ENCODE results near the gene PDE4D. TPM values are rescaled to one million over a fixed set of nuclear protein-coding genes. Genes with fewer than 3 reads are reported as not detected.

PDE4D gene
- total RNA-seq, 2 experiments from 2014 or later = 75.5 to 80.7 TPM

DNA sequence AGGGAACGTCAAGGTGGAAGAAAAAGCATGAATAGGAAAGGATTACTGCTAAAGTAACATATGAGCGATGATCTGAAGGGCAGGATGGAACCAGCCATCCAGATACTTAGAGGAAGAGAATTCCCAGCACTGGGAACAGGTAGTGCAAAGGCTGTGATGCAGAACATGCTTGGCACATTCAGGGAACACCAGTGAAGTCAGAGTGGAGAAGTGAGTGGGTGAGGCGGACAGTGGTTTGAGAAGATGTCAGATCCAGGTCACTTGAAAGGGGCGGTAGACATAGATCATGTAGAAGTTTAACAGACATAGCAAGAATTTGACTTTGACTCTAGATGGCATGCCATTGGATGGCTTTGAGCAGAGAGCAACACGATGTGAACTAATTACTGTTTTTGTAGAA lies 374.2 kb downstream of the PDE4D start:
- intact Hi-C loops (cut with micrococcal nuclease) = no loop called here
- H3K4me3 Mint-ChIP-seq = no peak overlapping the region
- no peaks in the 10 kb centered on the region for H3K4me1 Mint-ChIP-seq (ENCODE audit: low read depth)
- H3K27me3 Mint-ChIP-seq = no peaks in the 10 kb centered on the region
- no peak for TF ChIP-seq CTCF (IDR thresholded peaks at IDR 0.05)
- ATAC-seq (no peak), DNase-seq (no peak)
- no peak overlapping the region for H3K27ac Mint-ChIP-seq
- CTCF ChIA-PET = no interaction called here
- peaks cover 5% of the 10 kb centered on the region for H3K9me3 Mint-ChIP-seq
- H3K36me3 Mint-ChIP-seq (ENCODE audit: low read depth) = no peaks in the 10 kb centered on the region
- POLR2A ChIA-PET = no interaction called here

DNA sequence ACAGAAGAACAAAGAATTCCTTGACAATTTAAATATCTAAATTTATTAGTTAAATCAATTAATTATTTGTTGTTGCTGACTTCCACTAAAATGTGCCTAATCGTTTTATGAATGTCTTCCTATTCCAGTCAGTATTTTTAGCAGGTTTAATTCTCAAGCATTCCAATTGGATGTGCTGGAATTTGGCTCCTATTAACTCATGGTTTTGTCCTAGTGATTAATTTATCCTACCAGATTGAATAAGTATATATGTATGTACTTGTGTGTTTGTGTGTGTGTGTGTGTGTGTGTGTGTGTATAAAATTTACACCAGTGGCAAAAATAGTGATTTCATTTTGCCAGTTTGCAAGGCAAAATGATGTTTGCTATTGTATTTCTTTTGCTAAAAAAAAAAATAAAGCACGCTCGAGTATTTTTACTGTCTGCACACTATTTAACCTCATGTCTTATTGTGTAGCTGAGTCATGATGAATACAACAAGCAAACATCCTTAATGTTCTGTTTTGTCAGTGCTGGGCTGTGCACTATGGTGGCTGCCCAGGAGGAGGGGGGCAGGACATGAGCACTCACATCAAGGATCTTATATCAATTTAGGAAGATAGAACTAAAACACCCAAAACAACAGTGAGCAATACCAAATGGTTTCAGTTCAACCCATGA lies 375.5 kb downstream of the PDE4D start:
- DNase-seq (no peak), ATAC-seq (no peak)
- intact Hi-C loops (cut with micrococcal nuclease) = no loop called here
- TF ChIP-seq CTCF (IDR thresholded peaks at IDR 0.05) = no peak
- Mint-ChIP-seq H3K4me3 (no peak overlapping the region), H3K27ac (no peak overlapping the region), H3K36me3 (ENCODE audit: low read depth) (no peaks in the 10 kb centered on the region), H3K27me3 (no peaks in the 10 kb centered on the region), H3K9me3 (no peaks in the 10 kb centered on the region), H3K4me1 (ENCODE audit: low read depth) (no peaks in the 10 kb centered on the region)
- ChIA-PET CTCF (no interaction called here), POLR2A (no interaction called here)

GRCh38 chr5:59516161-59516560 lies 377.4 kb downstream of the PDE4D start:
- H3K4me3 Mint-ChIP-seq = no peak overlapping the region
- DNase-seq (no peak), ATAC-seq (no peak)
- intact Hi-C loops (cut with micrococcal nuclease) = no loop called here
- no peak for TF ChIP-seq CTCF (IDR thresholded peaks at IDR 0.05)
- CTCF ChIA-PET = interaction anchor here (1.0 kb wide), 1 partner anchor 19 kb away, joined by 3 read pairs; no protein-coding TSS in a partner anchor
- no peaks in the 10 kb centered on the region for H3K27me3 Mint-ChIP-seq
- no peaks in the 10 kb centered on the region for H3K9me3 Mint-ChIP-seq
- POLR2A ChIA-PET = no interaction called here
- H3K4me1 Mint-ChIP-seq (ENCODE audit: low read depth) = no peaks in the 10 kb centered on the region
- no peaks in the 10 kb centered on the region for H3K36me3 Mint-ChIP-seq (ENCODE audit: low read depth)
- no peak overlapping the region for H3K27ac Mint-ChIP-seq

- no peaks in the 10 kb centered on the region for H3K9me3 Mint-ChIP-seq
- intact Hi-C loops (cut with micrococcal nuclease) = loop anchor here (5.0 kb wide), 1 partner anchor 166 kb away; no protein-coding TSS in a partner anchor
- no peak overlapping the region for H3K4me3 Mint-ChIP-seq
- H3K36me3 Mint-ChIP-seq (ENCODE audit: low read depth) = no peaks in the 10 kb centered on the region
- H3K27me3 Mint-ChIP-seq = no peaks in the 10 kb centered on the region
- ATAC-seq (no peak), DNase-seq (no peak)
- H3K4me1 Mint-ChIP-seq (ENCODE audit: low read depth) = peaks cover 1% of the 10 kb centered on the region
- no peak overlapping the region for H3K27ac Mint-ChIP-seq
- POLR2A ChIA-PET = no interaction called here
- peak; percentile 55 for TF ChIP-seq CTCF (IDR thresholded peaks at IDR 0.05)
- CTCF ChIA-PET = interaction anchor here (0.8 to 3.6 kb wide), 13 partner anchors 9 to 295 kb away, joined by 3 to 29 read pairs (median 4); no protein-coding TSS in a partner anchor
Observed at GRCh38 chr5:59506285-59506877, 387.1 kb downstream of the PDE4D start.

DNA sequence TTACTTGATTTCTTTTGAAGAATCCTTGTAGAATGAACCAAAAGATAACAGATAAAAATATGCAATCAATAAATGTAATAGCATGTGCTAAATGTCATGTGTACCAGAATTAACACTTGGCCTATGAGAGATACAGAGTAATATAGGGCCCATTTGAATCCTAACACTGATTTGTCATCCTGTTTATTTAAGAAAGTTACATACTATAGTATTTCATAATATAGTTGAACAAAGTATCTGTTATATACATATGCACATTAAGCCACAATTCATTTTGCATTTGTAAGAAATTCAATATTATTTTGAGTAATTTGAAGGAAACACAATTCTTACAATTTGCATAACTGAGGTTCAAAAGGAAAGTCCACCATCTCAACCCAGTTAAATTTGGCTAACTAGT lies 389.5 kb downstream of the PDE4D start:
- Mint-ChIP-seq H3K27me3 (no peaks in the 10 kb centered on the region), H3K9me3 (no peaks in the 10 kb centered on the region), H3K4me1 (ENCODE audit: low read depth) (peaks cover 1% of the 10 kb centered on the region), H3K4me3 (no peak overlapping the region), H3K27ac (no peak overlapping the region), H3K36me3 (ENCODE audit: low read depth) (no peaks in the 10 kb centered on the region)
- ChIA-PET POLR2A (no interaction called here), CTCF (interaction anchor here (3.6 kb wide), 1 partner anchor 168 kb away, joined by 29 read pairs; no protein-coding TSS in a partner anchor)
- TF ChIP-seq CTCF (IDR thresholded peaks at IDR 0.05) = no peak
- DNase-seq = no peak
- no peak for ATAC-seq
- intact Hi-C loops (cut with micrococcal nuclease) = no loop called here
